Caco-2 (cell line): ENCODE data around the gene MXD1. TPM values are rescaled to one million over a fixed set of nuclear protein-coding genes. Genes with fewer than 3 reads are reported as not detected.

Experiments
- BruUV-seq: library from RNA; stranded (reverse); fragments of 400-500 nt; replicated peaks from 2 replicates; lab custom pipeline; 2021; lab: Mats Ljungman, UMichigan
- CTCF ChIA-PET: fragments of 300-600 bp; sonication (Branson Sonifier 250); formaldehyde crosslinking; loops from one replicate; lab custom pipeline; 2022; ENCODE audit warnings: antibody characterized with exemption; lab: Charles Lee
- POLR2A ChIA-PET: fragments of 300-600 bp; sonication (Branson Sonifier 250); formaldehyde crosslinking; loops from one replicate; lab custom pipeline; 2022; ENCODE audit warnings: antibody characterized with exemption; lab: Charles Lee
- DNase-seq, 2 experiments: peaks; one replicate each; pipeline versions ENCODE4 v3.0.0 to v3.0.0-alpha.2; 2020 to 2022
- H3K27me3 ChIP-seq: replicated peaks from 2 replicates; pipeline ENCODE4 v1.6.0; 2011; ENCODE audit warnings: low read length; ENCODE audit not compliant: control insufficient read depth, insufficient read depth
- H3K36me3 ChIP-seq: 2 replicates; pipeline ENCODE4 v1.5.1; 2011; ENCODE audit warnings: low read length; ENCODE audit not compliant: control insufficient read depth, insufficient read depth
- H3K4me1 ChIP-seq: fragments of 250-450 bp; sonication (Bioruptor Pico); 2 replicates; pipeline ENCODE4 v1.5.1; 2020; ENCODE audit warnings: mild to moderate bottlenecking
- H3K4me3 ChIP-seq: 2 replicates; pipeline ENCODE4 v1.5.1; 2011; ENCODE audit warnings: low read depth, mild to moderate bottlenecking, control low read depth, low read length
- H3K9me3 ChIP-seq: fragments of 250-450 bp; sonication (Bioruptor Pico); 2 replicates; pipeline ENCODE4 v1.5.1; 2020; ENCODE audit warnings: mild to moderate bottlenecking, moderate library complexity
- H3K27ac Mint-ChIP-seq: one replicate; pipeline ENCODE4 v1.8.0; 2022; ENCODE audit warnings: mixed read lengths; ENCODE audit not compliant: unreplicated experiment
- H3K27me3 Mint-ChIP-seq: one replicate; pipeline ENCODE4 v1.8.0; 2022; ENCODE audit warnings: mixed read lengths; ENCODE audit not compliant: insufficient read depth, unreplicated experiment
- H3K36me3 Mint-ChIP-seq: one replicate; pipeline ENCODE4 v1.8.0; 2022; ENCODE audit warnings: mild to moderate bottlenecking, mixed read lengths; ENCODE audit not compliant: insufficient read depth, unreplicated experiment
- H3K4me1 Mint-ChIP-seq: one replicate; pipeline ENCODE4 v1.8.0; 2022; ENCODE audit warnings: low read depth, mixed read lengths; ENCODE audit not compliant: unreplicated experiment
- H3K4me3 Mint-ChIP-seq: one replicate; pipeline ENCODE4 v1.8.0; 2022; ENCODE audit warnings: mild to moderate bottlenecking, moderate library complexity, mixed read lengths; ENCODE audit not compliant: unreplicated experiment
- H3K9me3 Mint-ChIP-seq: one replicate; pipeline ENCODE4 v1.8.0; 2022; ENCODE audit warnings: mixed read lengths; ENCODE audit not compliant: unreplicated experiment
- intact Hi-C: fragments of 100-400 bp; cut with micrococcal nuclease; formaldehyde crosslinking; loops from one replicate; pipeline ENCODE4 v1.10.0; 2022; ENCODE audit not compliant: unreplicated experiment
- total RNA-seq: library from RNA; stranded (reverse); gene quantifications from 2 replicates; pipeline ENCODE4 v1.2.3, GENCODE V29; 2022
- TF ChIP-seq, protein P1 (sequence below), 2 experiments: fragments of 200-600 bp in 1 of 2; IDR thresholded peaks; 1 replicate in 1 of 2; 2 replicates in 1 of 2; pipeline versions ENCODE4 v1.5.1 to v1.8.0; 2011 to 2022; ENCODE audit warnings: antibody characterized with exemption in 1 of 2, control low read depth in 1 of 2, inconsistent platforms in 1 of 2, low read depth in 1 of 2, low read length in 1 of 2, mild to moderate bottlenecking in 1 of 2, moderate library complexity in 1 of 2; ENCODE audit not compliant: insufficient read depth in 1 of 2, severe bottlenecking in 1 of 2, unreplicated experiment in 1 of 2

The MXD1 gene
- total RNA-seq, 1 experiment from 2014 or later = 9.5 TPM

DNA sequence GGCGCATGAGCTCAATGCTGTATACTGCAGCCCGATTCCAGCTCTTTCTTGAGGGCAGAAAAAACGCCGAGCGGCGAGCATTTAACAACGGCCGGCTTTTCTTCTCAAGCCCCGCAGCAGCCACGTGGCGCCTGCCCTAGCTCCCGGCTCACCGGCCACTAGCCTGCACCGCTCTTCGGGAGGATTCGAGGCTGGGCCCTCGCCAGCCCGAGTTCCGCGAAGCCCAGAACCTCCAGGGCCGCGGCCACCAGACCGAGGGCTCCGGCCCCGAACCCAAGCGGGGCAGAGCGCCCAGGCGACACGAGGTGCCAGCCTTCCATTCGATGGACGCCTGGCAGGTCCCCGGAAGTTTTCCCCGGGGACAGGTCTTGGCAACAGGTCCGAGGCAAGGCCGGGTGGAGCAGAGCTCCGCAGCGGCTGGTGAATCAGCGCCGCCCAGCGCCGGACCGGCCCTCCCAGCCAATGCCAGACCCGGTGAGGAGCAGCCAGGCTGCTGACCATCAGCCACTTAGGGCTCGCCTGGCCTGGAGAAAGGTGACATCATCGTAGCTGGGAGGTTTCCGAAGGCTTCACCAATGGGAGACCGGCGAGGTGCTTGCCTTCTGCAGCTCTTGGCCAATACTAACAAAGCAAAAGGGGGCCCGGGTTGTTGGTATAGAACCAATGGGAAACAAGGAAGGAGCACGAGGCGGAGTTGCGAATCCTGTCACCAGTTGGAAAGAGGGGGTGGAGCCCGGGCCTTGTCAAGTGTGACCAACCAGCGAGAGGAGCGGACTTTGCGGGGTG is 552 bp upstream of the MXD1 start:
- Mint-ChIP-seq H3K36me3 (peaks cover 15% of the 10 kb centered on the region), H3K4me3 (peak overlapping the region; percentile 82), H3K4me1 (peaks cover 4% of the 10 kb centered on the region), H3K9me3 (no peaks in the 10 kb centered on the region), H3K27ac (peak overlapping the region; percentile 82), H3K27me3 (no peaks in the 10 kb centered on the region)
- no peaks in the 10 kb centered on the region for H3K27me3 ChIP-seq
- BruUV-seq = TSS peak; percentile 85
- TF ChIP-seq, protein P1, sequence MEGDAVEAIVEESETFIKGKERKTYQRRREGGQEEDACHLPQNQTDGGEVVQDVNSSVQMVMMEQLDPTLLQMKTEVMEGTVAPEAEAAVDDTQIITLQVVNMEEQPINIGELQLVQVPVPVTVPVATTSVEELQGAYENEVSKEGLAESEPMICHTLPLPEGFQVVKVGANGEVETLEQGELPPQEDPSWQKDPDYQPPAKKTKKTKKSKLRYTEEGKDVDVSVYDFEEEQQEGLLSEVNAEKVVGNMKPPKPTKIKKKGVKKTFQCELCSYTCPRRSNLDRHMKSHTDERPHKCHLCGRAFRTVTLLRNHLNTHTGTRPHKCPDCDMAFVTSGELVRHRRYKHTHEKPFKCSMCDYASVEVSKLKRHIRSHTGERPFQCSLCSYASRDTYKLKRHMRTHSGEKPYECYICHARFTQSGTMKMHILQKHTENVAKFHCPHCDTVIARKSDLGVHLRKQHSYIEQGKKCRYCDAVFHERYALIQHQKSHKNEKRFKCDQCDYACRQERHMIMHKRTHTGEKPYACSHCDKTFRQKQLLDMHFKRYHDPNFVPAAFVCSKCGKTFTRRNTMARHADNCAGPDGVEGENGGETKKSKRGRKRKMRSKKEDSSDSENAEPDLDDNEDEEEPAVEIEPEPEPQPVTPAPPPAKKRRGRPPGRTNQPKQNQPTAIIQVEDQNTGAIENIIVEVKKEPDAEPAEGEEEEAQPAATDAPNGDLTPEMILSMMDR (IDR thresholded peaks at IDR 0.05; ENCODE audit: insufficient read depth in 1 of 2, low read depth in 1 of 2, low read length in 1 of 2, severe bottlenecking in 1 of 2, unreplicated experiment in 1 of 2) = peak in 1 of 2 experiments; percentile 33
- peak overlapping the region; percentile 74 for H3K4me3 ChIP-seq
- CTCF ChIA-PET = interaction anchor here (0.5 to 4.4 kb wide), 29 partner anchors 8 to 475 kb away, joined by 3 to 69 read pairs (median 4); partner anchors contain the start of genes C2orf42, PCYOX1, SNRNP27 and SNRPG
- POLR2A ChIA-PET = interaction anchor here (0.6 to 2.8 kb wide), 59 partner anchors 10 to 1154 kb away, joined by 3 to 58 read pairs (median 4); partner anchors contain the start of genes ANXA4, C2orf42, NAGK and PCYOX1
- intact Hi-C loops = loop anchor here (1.0 to 2.0 kb wide), 7 partner anchors 20 to 334 kb away; partner anchors contain the start of gene TIA1
- peak; percentile 100 for DNase-seq
- no peaks in the 10 kb centered on the region for H3K9me3 ChIP-seq
- H3K4me1 ChIP-seq = no peaks in the 10 kb centered on the region
- H3K36me3 ChIP-seq = no peaks in the 10 kb centered on the region

DNA sequence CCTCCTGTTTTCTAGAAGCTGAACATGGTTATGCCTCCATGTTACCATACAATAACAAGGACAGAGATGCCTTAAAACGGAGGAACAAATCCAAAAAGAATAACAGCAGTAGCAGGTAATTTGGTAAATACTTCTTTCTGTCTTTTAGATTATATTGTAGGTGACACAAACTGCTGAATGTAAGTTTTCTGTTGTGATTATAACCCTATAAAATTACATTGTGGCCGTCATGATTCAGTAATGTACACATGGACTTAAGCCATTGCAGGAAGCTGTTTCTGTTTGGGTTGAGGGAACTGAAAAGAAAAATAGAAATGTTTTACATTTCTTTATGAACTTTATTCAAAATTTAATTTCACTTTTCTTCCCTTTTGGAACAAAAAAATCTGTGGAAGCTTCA is 1.2 kb downstream of the MXD1 start:
- H3K36me3 ChIP-seq = no peaks in the 10 kb centered on the region
- TF ChIP-seq, protein P1 (IDR thresholded peaks at IDR 0.05; ENCODE audit: insufficient read depth in 1 of 2, low read depth in 1 of 2, low read length in 1 of 2, severe bottlenecking in 1 of 2, unreplicated experiment in 1 of 2) = no peak
- ChIA-PET POLR2A (interaction anchor here (0.6 to 2.6 kb wide), 4 partner anchors 8 to 341 kb away, joined by 3 to 15 read pairs (median 4); no protein-coding TSS in a partner anchor), CTCF (interaction anchor here (1.1 kb wide), 1 partner anchor 191 kb away, joined by 3 read pairs; no protein-coding TSS in a partner anchor)
- intact Hi-C loops = no loop called here
- H3K4me3 ChIP-seq = peak overlapping the region; percentile 73
- H3K9me3 ChIP-seq = no peaks in the 10 kb centered on the region
- no peaks in the 10 kb centered on the region for H3K27me3 ChIP-seq
- peaks cover 19% of the 10 kb centered on the region for H3K36me3 Mint-ChIP-seq
- H3K27me3 Mint-ChIP-seq = no peaks in the 10 kb centered on the region
- H3K27ac Mint-ChIP-seq = no peak overlapping the region
- DNase-seq = no peak
- BruUV-seq = TSS peak; percentile 36
- H3K4me3 Mint-ChIP-seq = peak overlapping the region; percentile 82
- no peaks in the 10 kb centered on the region for H3K4me1 ChIP-seq
- peaks cover 4% of the 10 kb centered on the region for H3K4me1 Mint-ChIP-seq
- no peaks in the 10 kb centered on the region for H3K9me3 Mint-ChIP-seq

DNA sequence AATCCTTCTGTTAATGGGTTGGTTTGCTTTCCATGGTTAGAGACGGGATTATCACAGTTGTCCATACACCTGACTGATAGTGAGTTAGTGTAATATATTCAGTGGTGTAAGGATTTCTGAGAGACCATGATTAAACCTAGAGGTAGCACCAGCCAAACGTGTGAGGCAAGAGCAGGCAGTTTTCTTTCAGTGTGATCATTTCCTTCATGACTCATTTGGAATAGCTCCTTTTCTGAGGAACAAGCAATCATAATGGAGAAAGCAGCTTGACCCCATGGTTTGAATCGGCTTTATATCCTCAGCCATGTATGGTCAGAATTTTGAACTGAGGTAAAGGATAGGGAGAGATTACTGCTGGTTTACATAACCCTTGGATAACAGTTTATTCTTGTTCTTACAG is 2.9 kb downstream of the MXD1 start:
- Mint-ChIP-seq H3K27me3 (no peaks in the 10 kb centered on the region), H3K36me3 (peaks cover 19% of the 10 kb centered on the region), H3K4me3 (no peak overlapping the region), H3K4me1 (no peaks in the 10 kb centered on the region), H3K27ac (no peak overlapping the region), H3K9me3 (no peaks in the 10 kb centered on the region)
- ChIA-PET CTCF (no interaction called here), POLR2A (no interaction called here)
- TF ChIP-seq, protein P1 (IDR thresholded peaks at IDR 0.05; ENCODE audit: insufficient read depth in 1 of 2, low read depth in 1 of 2, low read length in 1 of 2, severe bottlenecking in 1 of 2, unreplicated experiment in 1 of 2) = no peak
- Histone ChIP-seq H3K9me3 (no peaks in the 10 kb centered on the region), H3K27me3 (no peaks in the 10 kb centered on the region), H3K36me3 (no peaks in the 10 kb centered on the region), H3K4me3 (no peak overlapping the region), H3K4me1 (no peaks in the 10 kb centered on the region)
- BruUV-seq = no TSS peak
- intact Hi-C loops = no loop called here
- no peak for DNase-seq
